HEK293 (cell line): ENCODE results near the gene CNIH1.
"Not testable (repeated sequence)": the region's sequence is repeated elsewhere in the genome, so short reads cannot be mapped to it uniquely, and the experiment has no call there.

Experiments used
- GLIS1 ChIP-seq: fragments of 450-650 bp; formaldehyde crosslinking; IDR thresholded peaks from 2 replicates; pipeline ENCODE4 v1.5.1; 2016; ENCODE audit warnings: missing biosample characterization, missing genetic modification characterization
- HOXA7 ChIP-seq: sonication (generic); formaldehyde crosslinking; IDR thresholded peaks from 2 replicates; pipeline ENCODE4 v1.8.1; 2022; ENCODE audit warnings: missing genetic modification reagents, borderline replicate concordance
- KLF9 ChIP-seq: fragments of 450-650 bp; formaldehyde crosslinking; IDR thresholded peaks from 2 replicates; pipeline ENCODE4 v1.5.1; 2016; ENCODE audit warnings: missing biosample characterization, missing genetic modification characterization, low read depth
- MZF1 ChIP-seq: fragments of 450-650 bp; formaldehyde crosslinking; IDR thresholded peaks from 2 replicates; pipeline ENCODE4 v1.5.1; 2017; ENCODE audit warnings: missing biosample characterization, missing genetic modification characterization, borderline replicate concordance
- ZFHX2 ChIP-seq: fragments of 450-650 bp; formaldehyde crosslinking; conservative IDR thresholded peaks from 2 replicates; pipeline ENCODE4 v1.5.1; 2016; ENCODE audit warnings: missing biosample characterization, missing genetic modification characterization
- ZNF114 ChIP-seq: fragments of 450-650 bp; formaldehyde crosslinking; IDR thresholded peaks from 2 replicates; pipeline ENCODE4 v1.5.0; 2017; ENCODE audit warnings: missing biosample characterization, missing genetic modification characterization
- ZNF670 ChIP-seq: fragments of 450-650 bp; formaldehyde crosslinking; IDR thresholded peaks from 2 replicates; pipeline ENCODE4 v1.5.1; 2016; ENCODE audit warnings: missing biosample characterization, missing genetic modification characterization, low read depth
- TF ChIP-seq, protein P1 (sequence below): fragments of 450-650 bp; formaldehyde crosslinking; IDR thresholded peaks from 2 replicates; pipeline ENCODE4 v1.5.1; 2016; ENCODE audit warnings: missing biosample characterization, missing genetic modification characterization
- TF ChIP-seq, protein P2 (sequence below): fragments of 450-650 bp; formaldehyde crosslinking; IDR thresholded peaks from 2 replicates; pipeline ENCODE4 v1.5.1; 2016; ENCODE audit warnings: missing biosample characterization, missing genetic modification characterization

DNA sequence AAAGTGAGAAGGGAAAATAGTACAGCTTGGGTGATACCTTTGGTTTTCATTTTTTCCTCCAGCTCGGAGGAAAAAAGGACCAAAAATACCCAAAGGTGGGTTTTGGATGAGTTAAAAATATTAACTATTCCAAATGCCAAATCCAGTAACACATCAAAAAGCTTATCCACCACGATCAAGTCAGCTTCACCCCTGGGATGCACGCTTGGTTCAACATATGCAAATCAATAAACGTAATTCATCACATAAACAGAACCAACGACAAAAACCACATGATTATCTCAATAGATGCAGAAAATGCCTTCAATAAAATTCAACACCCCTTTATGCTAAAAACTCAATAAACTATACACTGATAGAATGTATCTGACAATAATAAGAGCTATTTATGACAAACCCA, 62.3 kb downstream of the CNIH1 start:
- TF ChIP-seq MZF1 (tag by site-specific recombination); GLIS1 (tag by site-specific recombination); HOXA7 (CRISPR knock-in tag); ZNF114 (tag by site-specific recombination); KLF9 (tag by site-specific recombination); ZFHX2 (tag by site-specific recombination); ZNF670: not testable (repeated sequence)
- TF ChIP-seq, protein P1, sequence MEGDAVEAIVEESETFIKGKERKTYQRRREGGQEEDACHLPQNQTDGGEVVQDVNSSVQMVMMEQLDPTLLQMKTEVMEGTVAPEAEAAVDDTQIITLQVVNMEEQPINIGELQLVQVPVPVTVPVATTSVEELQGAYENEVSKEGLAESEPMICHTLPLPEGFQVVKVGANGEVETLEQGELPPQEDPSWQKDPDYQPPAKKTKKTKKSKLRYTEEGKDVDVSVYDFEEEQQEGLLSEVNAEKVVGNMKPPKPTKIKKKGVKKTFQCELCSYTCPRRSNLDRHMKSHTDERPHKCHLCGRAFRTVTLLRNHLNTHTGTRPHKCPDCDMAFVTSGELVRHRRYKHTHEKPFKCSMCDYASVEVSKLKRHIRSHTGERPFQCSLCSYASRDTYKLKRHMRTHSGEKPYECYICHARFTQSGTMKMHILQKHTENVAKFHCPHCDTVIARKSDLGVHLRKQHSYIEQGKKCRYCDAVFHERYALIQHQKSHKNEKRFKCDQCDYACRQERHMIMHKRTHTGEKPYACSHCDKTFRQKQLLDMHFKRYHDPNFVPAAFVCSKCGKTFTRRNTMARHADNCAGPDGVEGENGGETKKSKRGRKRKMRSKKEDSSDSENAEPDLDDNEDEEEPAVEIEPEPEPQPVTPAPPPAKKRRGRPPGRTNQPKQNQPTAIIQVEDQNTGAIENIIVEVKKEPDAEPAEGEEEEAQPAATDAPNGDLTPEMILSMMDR (tag by site-specific recombination) = not testable (repeated sequence)
- TF ChIP-seq, protein P2, sequence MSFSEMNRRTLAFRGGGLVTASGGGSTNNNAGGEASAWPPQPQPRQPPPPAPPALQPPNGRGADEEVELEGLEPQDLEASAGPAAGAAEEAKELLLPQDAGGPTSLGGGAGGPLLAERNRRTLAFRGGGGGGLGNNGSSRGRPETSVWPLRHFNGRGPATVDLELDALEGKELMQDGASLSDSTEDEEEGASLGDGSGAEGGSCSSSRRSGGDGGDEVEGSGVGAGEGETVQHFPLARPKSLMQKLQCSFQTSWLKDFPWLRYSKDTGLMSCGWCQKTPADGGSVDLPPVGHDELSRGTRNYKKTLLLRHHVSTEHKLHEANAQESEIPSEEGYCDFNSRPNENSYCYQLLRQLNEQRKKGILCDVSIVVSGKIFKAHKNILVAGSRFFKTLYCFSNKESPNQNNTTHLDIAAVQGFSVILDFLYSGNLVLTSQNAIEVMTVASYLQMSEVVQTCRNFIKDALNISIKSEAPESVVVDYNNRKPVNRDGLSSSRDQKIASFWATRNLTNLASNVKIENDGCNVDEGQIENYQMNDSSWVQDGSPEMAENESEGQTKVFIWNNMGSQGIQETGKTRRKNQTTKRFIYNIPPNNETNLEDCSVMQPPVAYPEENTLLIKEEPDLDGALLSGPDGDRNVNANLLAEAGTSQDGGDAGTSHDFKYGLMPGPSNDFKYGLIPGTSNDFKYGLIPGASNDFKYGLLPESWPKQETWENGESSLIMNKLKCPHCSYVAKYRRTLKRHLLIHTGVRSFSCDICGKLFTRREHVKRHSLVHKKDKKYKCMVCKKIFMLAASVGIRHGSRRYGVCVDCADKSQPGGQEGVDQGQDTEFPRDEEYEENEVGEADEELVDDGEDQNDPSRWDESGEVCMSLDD (tag by site-specific recombination) = not testable (repeated sequence)
